Suppressor macrophage treated with lipopolysaccharide for 1 hour (primary cell): ENCODE measurements around the gene DDX56.
A peak's percentile ranks its signal among the peaks of the same experiment; 100 is the strongest.
"Not testable (repeated sequence)": the region's sequence is repeated elsewhere in the genome, so short reads cannot be mapped to it uniquely, and the experiment has no call there.

Experiments
- DNase-seq, 3 donors: peaks; one replicate each; pipeline ENCODE4 v3.0.0-alpha.2; 2020 to 2022

DDX56 gene, protein sequence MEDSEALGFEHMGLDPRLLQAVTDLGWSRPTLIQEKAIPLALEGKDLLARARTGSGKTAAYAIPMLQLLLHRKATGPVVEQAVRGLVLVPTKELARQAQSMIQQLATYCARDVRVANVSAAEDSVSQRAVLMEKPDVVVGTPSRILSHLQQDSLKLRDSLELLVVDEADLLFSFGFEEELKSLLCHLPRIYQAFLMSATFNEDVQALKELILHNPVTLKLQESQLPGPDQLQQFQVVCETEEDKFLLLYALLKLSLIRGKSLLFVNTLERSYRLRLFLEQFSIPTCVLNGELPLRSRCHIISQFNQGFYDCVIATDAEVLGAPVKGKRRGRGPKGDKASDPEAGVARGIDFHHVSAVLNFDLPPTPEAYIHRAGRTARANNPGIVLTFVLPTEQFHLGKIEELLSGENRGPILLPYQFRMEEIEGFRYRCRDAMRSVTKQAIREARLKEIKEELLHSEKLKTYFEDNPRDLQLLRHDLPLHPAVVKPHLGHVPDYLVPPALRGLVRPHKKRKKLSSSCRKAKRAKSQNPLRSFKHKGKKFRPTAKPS

DNA sequence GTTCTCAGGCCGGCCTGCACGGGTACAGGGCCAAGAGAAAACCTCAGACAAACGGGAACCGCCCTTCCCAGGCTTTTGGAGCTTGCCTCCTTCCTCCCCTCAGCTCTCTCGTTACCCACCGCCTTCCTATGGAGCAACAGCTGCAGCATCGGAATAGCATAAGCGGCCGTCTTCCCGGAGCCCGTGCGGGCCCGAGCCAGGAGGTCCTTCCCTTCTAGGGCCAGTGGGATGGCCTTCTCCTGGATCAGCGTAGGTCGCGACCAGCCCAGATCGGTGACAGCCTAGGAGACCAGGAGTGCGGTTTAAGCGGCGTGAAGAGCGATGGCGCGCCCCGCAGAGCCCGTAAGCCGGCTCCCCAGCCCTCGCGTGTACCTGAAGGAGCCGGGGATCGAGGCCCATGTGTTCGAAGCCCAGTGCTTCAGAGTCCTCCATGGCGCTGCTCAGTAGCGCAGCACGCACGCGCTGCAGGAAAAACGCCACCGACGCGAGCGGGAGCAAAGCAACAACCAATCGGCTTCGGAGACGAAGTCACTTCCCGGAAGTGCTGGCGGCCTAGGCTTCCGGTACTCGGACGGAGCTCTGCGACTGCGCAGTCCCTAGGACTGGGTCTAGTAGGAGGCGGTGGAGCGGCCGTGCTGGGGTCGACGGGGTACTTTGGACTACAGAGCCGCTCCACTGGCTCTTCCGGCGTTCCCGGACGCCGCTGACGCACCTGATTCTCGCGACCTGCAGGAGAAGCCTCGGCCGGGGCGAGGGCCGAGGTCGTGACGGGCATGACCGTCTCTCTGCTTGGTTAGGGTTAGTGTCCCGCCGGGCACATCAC lies at the start of gene DDX56:
DDX56 (minus strand) TSS at position 445 of the 823 bp plus-strand sequence; CDS start at position 432, 13 bp downstream.
- DNase-seq = peak; percentile 96 to 98 (median 98)

DNA sequence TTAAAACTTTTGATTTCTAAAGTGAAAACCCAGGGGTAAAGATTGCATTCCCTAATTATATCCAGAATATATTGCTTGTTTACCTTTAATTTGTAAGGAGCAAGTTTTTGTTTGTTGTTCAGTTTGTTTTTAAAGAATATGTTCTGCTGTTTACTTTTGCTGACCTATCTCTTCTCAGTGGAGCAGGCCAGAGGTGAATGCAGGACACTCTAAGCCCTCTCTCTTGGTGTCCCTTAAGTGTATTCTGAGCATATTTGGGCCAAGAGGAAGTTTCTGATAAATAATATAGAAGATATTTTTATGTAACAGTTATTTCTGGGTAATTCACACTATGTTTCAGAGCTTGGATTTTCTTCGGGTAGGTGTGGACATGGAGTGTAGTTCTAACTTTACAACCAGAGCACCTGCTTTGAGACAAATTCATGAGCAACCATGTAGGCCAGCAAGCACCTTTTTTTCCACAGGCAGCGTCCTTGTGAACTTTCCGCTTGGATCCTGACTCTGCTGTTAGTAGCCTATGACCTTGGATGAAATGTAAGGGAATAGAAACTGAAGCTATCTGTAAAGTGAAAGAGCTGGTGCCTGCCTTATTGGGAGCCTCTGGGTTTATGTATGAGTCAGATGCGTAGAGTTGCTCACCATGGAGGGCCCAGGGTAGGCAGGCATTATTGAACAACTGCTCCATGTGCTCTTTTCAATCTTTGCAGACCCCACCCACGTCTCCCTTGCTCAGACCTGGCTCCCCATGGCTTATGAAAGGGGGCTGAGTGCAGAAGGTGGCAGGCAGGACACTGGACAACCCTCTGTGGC lies 48.8 kb upstream of the DDX56 start:
- peak; percentile 76 to 88 (median 80) for DNase-seq

DNA sequence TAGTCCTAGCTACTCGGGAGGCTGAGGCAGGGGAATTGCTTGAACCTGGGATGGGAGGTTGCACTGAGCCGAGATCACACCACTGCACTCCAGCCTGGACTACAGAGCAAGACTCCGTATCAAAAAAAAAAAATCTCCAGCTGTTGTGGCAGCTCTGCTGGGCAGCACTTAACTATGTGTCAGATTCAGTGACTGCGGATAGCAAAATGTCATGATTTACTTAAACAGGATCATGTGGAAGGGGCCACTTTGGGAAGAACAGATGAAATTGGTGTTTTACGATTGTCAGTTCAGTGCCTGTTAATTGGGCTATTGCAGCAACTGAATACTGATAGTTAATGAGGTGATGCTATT lies 48.0 kb upstream of the DDX56 start:
- no peak for DNase-seq

GRCh38 chr7:44621034-44621749 lies 47.5 kb upstream of the DDX56 start:
- DNase-seq = peak; percentile 89 to 93 (median 91)

DNA sequence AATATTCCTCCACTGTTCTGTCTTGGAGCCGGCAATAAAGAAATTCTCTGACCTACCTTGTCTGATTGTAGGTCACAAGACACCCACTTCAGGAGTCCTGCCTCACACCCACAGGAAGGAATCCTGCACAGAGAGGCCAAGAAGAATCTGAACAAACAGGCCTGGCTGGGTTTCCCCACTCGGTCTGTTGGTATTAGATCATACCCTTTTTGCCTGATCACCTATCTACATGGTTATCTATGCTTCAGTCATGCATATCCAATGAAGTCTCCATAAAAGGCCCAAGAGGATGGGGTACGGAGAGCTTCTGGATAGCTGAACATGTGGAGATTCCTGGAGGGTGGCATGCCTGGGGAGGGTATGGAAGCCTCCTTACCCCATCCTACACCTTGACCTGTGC lies 45.0 kb upstream of the DDX56 start:
- peak in 2 of 3 donors; percentile 47 to 54 for DNase-seq

DNA sequence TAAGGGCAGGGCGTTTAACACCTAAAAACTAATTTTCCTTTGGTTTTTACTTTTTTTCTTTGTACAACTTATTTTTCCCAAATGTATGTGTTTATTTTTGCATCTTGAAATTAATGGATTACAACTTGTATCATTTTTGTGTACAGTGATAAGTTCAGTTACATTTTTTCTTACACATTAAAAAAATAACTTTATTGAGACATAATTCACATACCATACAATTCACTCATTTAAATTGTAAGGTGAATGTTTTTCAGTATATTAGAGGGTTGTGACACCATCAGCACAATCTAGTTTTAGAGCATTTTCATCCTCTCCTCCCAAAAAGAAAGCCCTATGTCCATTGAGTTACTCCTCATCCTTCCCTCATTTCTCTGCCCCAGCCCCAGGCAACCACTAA lies 44.3 kb upstream of the DDX56 start:
- no peak for DNase-seq

DNA sequence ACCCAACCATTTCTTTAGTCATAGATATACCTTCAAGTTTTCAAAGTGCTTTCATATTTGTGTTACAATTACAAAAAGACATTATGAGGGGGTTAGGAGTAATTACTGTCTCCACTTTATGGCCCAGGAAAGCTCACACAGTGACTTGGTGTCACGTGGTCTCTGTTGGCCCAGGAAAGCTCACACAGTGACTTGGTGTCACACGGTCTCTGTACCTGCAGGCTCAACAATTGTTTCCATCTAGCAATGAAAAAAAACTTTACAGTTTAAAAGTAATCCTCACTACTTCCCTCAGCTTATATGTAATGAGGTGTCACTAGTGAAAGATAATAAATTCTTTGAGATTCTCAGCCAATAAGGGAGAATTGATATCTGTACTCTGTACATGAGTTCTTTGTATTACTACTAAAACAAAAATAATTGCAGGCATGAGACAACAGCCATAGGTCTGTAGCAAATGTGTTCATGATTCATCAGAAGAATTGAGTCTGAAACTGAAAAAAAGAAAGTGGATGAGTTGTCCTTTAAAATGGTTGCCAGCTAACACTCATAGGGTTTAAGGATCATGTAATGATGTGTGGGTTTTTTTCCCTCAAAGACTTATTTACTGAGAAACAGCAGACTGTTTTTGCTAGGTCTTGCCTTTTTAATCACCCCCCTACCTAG lies 43.6 kb upstream of the DDX56 start:
- DNase-seq = peak; percentile 57 to 93 (median 86)

DNA sequence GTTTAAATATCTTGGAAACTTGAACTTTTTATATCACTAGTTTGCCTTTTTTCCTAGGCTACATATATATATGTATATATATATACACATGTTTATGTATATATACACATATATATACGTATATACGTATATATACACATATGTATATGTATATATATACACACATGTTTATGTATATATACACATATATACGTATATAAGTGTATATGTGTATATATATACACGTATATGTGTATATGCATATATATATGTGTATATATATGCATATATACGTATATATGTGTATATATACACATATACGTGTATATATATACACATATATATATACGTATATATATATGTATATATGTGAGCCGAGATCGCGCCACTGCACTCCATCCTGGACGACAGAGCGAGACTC lies 42.8 kb upstream of the DDX56 start:
- no peak for DNase-seq

- DNase-seq = no peak
Observed at GRCh38 chr7:44615793-44616192, 42.1 kb upstream of the DDX56 start.

DNA sequence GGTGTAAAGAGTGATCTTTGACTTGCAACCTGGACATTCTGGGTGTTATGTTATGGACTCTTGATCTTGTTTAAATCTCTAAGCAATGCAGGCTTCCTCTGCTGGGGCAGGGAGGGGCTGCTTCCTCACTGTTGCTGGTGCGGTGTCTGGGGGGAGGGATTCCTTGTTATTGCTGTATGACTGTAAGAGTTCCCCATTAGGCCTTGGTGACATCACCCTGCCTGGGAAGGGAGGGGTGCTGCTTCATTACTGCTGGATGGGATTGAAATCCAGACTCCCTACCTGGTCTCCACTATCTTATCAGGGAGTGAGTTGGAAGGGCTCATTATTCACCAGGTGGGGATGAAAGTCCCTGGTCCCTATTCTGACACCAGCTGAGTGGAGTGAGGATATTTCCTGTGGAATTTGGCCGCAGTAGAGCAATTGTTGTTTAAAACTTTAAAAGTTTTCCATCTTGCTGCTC lies 41.5 kb upstream of the DDX56 start:
- DNase-seq = peak; percentile 90 to 92 (median 91)

DNA sequence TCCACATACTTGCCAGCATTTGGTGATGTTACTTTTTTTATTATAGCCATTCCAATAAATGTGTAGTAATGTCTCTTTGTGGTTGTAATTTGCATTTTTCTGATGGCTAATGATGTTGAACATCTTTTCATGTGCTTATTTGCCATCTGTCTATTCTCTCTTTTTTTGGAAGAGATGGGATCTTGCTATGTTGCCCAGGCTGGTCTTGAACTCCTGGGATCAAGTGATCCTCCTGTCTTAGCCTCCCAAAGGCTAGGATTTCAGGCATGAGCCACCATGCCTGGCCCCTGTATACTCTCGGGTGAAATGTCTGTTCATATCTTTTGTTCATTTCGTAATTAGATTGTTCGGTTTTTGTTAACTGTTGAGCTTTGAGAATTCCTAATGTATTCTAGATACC lies 36.1 kb upstream of the DDX56 start:
- DNase-seq = no peak

- DNase-seq = no peak
Observed at GRCh38 chr7:44608916-44609648, 35.4 kb upstream of the DDX56 start.

- DNase-seq = no peak
Observed at GRCh38 chr7:44607141-44608068, 33.7 kb upstream of the DDX56 start.

DNA sequence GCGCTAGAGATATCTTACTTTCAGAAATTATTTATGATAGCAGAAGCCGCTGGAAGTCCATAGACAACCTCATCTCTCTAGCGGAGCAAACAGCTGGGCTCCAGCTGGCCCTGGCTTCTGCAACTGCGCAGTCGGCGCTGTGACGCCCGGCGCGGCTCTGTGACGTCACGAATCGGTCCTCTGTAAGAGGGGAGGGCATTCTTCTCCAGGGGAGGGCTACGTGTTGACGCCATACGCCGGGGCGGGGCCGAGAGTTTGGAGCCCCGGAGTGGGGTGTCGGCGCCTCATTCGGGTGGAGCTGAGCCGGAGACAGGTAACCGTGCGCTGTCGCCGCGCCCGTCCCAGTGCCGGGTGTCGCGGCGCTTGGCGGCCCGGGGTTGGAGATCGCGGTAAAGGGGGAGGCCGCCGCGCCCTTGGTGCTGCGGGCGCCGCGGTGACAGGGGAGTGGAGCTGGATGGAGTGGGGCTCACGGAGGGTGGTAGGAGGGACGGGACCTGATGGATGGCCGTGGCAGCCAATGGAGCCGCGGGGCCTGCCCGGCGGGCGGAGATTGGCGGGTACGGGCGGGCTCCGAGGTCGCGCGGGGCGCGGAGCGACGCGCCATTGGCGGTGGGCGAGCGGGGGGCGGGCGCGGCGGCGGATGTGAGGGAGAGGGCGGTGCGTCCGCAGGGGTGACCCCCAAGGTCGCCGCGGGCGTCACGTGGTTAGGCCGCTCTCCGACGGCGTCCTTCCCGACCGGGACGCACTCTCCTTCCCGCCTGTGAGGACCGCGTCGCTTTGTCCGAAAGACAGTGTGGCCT lies 32.8 kb upstream of the DDX56 start, which contains the start of gene OGDH:
OGDH (plus strand) TSS at position 287 of the 800 bp plus-strand sequence. CDS start 17,717 bp downstream, outside the sequence.
- peak; percentile 99 to 100 (median 100) for DNase-seq

- no peak for DNase-seq
Observed at GRCh38 chr7:44604941-44605340, 31.2 kb upstream of the DDX56 start.

- no peak for DNase-seq
Observed at GRCh38 chr7:44603193-44603592, 29.5 kb upstream of the DDX56 start.

DNA sequence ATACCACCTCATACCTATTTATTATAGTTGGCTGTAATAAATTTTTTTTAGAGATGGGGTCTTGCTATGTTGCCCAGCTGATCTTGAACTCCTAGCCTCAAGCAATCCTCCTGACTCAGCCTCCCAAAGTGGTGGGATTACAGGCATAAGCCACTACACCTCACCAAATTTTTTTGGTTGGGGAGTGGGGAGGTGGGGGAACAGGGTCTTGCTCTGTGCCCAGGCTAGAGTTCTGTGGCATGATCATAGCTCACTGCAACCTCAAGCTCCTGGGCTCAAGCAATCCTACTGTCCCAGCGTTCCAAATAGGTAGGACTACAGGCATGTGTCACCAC lies 28.8 kb upstream of the DDX56 start:
- no peak for DNase-seq

DNA sequence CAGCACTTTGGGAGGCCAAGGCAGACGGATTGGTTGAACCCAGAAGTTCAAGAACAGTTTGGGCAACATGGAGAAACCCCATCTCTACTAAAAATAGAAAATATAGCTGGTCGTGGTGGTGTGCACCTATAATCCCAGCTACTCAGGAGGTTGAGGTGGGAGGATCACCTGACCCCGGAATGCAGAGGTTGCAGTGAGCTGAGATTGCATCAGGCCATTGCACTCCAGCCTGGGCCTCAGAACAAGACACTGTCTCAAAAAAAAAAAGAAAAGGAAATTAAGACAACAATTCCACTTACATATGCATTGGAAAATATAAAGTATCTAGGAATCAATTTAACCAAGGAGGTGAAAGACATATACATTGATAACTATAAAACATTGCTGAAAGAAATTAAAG lies 25.5 kb upstream of the DDX56 start:
- DNase-seq = no peak

DNA sequence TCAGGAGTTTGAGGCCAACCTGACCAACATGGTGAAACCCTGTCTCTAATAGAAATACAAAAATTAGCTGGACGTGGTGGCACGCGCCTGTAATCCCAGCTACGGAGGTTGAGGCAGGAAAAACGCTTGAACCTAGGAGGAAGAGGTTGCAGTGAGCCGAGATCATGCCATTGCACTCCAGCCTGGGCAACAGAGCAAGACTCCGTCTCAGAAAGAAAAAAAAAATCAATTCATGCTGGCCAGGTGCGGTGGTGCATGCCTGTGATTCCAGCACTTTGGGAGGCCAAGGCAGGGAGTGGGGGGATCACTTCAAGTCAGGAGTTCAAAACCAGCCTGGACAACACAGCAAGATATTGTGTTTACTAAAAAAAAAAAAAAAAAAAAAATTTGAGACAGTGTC lies 23.5 kb upstream of the DDX56 start:
- not testable (repeated sequence) for DNase-seq
